Stimulated activated CD4-positive, alpha-beta T cell treated with anti-CD3 and anti-CD28 coated beads, Interleukin-15, amount 100 ng/mL, for 1 hour (primary cell): ENCODE data around the gene HEMK1.

Experiments
- DNase-seq, 2 donors: peaks; one replicate each; pipeline ENCODE4 v3.0.0-alpha.2; 2020; ENCODE audit warnings: low read depth in 1 of 2, low spot score in 1 of 2

The HEMK1 gene

GRCh38 chr3:50612970-50613846 is 43.9 kb downstream of the HEMK1 start:
- DNase-seq: no peak

DNA sequence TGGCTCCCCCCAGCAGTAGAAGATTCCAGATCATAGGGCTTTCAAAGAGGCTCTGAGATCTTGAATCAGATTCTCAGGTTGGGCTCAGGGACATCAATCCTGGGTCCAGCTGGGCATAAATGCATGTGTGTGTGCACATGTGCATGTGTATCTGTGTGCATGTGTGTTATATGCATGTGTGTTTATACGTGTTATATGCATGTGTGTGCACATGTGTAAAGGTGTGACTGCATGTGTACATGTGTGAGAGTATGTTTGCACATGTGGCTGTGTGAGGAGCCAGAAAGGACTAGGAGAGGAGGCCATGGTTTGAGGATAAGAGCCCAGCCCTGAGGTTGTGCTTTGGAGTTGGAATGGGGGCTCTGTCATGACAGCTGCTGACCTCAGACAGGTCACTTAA is 45.9 kb downstream of the HEMK1 start:
- DNase-seq: no peak

- DNase-seq: peak; percentile 69 to 71
These were observed 46.9 kb downstream of the HEMK1 start for GRCh38 chr3:50616003-50616769.

- DNase-seq: peak; percentile 91 to 93
These were observed 47.4 kb downstream of the HEMK1 start for GRCh38 chr3:50616770-50617095.

GRCh38 chr3:50617096-50617791 is 47.9 kb downstream of the HEMK1 start, which contains the start of gene MAPKAPK3:
TSS of gene MAPKAPK3 (plus strand) at chr3:50617151. CDS start at chr3:50617566, 415 bp downstream.
- DNase-seq: peak; percentile 28 to 30

- DNase-seq: no peak
These were observed 48.7 kb downstream of the HEMK1 start for GRCh38 chr3:50617911-50618481.

GRCh38 chr3:50620420-50620819 is 51.1 kb downstream of the HEMK1 start:
- DNase-seq: no peak

- no peak for DNase-seq
These were observed 51.5 kb downstream of the HEMK1 start for GRCh38 chr3:50620820-50621219.

GRCh38 chr3:50622881-50623280 is 53.6 kb downstream of the HEMK1 start:
- no peak for DNase-seq

DNA sequence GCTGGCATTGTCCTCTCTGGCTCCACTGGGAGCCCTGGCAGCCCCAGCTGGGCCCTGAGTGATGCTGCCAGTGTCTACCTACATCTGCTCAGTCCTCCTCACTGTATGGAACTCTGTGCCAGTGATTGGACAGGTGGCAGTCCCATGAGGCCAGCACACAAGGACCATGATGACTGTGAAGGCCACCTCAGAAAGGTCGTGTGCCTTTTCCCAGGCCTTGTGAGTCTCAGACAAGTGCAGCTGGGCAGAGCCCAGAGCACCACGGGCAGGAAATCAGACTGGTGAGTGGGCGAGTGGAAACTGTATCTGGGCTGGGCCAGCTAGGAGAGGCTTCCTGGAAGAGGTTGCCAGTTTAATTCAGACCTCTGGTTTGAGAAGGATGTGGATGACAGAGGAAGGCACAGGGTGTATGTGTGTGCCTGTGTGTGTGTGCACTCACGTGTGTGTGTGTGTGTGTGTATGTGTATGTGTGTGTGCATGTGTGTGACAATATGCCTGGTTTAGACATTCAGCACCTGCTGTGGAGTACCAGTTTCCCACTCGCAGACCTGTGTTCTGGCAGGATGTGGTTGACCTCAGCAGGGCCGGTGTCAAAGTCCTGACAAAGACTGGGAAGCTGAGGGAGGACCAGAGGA is 54.6 kb downstream of the HEMK1 start:
- DNase-seq: peak; percentile 16 to 25

- no peak for DNase-seq
These were observed 55.3 kb downstream of the HEMK1 start for GRCh38 chr3:50624634-50625033.

- DNase-seq: no peak
These were observed 56.2 kb downstream of the HEMK1 start for GRCh38 chr3:50625231-50626182.

GRCh38 chr3:50626401-50626800 is 57.1 kb downstream of the HEMK1 start:
- no peak for DNase-seq

- DNase-seq: no peak
These were observed 58.2 kb downstream of the HEMK1 start for GRCh38 chr3:50627407-50628051.

GRCh38 chr3:50628601-50629000 is 59.3 kb downstream of the HEMK1 start:
- no peak for DNase-seq

DNA sequence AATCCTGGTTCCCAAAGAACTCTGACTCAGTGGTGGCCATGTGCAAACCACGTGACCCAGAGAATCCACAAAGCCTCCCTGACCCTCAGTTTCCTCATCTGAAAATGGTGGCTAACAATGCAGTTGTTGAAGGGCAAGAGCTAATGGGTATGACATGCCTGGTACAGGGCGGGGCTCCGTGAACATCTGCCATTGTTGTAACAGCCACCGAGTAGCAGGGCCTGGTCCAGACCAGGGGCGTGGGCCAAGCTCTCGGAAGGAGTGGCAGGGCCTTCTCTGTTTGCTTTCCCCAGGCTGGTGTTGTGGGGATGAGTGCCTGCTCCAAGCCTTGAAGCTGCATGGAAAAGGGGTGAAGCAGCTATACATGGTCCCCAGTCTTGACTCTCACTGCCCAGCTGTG is 61.1 kb downstream of the HEMK1 start:
- no peak for DNase-seq

DNA sequence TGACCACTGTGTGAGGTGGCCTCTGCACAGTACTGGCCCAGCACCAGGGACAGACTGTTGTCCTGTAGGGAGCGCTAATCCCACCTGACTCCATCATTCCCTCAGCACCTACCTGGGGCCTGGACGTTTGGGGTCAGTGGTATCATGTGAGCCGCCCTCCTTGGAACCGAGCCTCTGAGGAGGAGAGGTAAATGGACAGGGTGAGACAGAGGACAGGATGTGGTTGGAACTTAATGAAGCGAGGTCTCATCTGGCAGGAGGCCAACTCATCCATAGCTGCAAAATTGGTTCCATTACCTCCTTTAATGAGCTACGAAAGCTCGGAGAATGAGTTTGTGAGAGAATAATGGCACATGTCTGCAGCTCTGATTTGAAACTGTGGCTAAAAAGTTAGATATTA is 61.6 kb downstream of the HEMK1 start:
- no peak for DNase-seq

GRCh38 chr3:50632450-50632849 is 63.1 kb downstream of the HEMK1 start:
- no peak for DNase-seq

GRCh38 chr3:50633230-50633790 is 64.0 kb downstream of the HEMK1 start:
- no peak for DNase-seq
